Superior temporal gyrus (tissue), 1 donor: ENCODE data around the gene RAPGEF4.
"Not testable (repeated sequence)": the region's sequence is repeated elsewhere in the genome, so short reads cannot be mapped to it uniquely, and the experiment has no call there.

Experiments used
- DNase-seq: peaks from one replicate; pipeline ENCODE4 v3.0.0-alpha.2; 2016; ENCODE audit errors: extremely low spot score

RAPGEF4 gene

GRCh38 chr2:172774302-172774701 lies 38.7 kb downstream of the RAPGEF4 start:
- no peak for DNase-seq

GRCh38 chr2:172775319-172775718 lies 39.7 kb downstream of the RAPGEF4 start:
- DNase-seq = no peak

GRCh38 chr2:172777431-172777830 lies 41.8 kb downstream of the RAPGEF4 start:
- DNase-seq = no peak

GRCh38 chr2:172782506-172783164 lies 47.0 kb downstream of the RAPGEF4 start:
- DNase-seq = no peak

- DNase-seq = no peak
These were observed 47.7 kb downstream of the RAPGEF4 start for GRCh38 chr2:172783165-172783898.

- no peak for DNase-seq
These were observed 53.2 kb downstream of the RAPGEF4 start for GRCh38 chr2:172788871-172789270.

- no peak for DNase-seq
These were observed 54.8 kb downstream of the RAPGEF4 start for GRCh38 chr2:172790404-172790803.

- DNase-seq = no peak
These were observed 56.3 kb downstream of the RAPGEF4 start for GRCh38 chr2:172791953-172792352.

GRCh38 chr2:172792711-172793110 lies 57.1 kb downstream of the RAPGEF4 start:
- DNase-seq = no peak

GRCh38 chr2:172803308-172803707 lies 67.7 kb downstream of the RAPGEF4 start:
- not testable (repeated sequence) for DNase-seq

GRCh38 chr2:172804423-172804822 lies 68.8 kb downstream of the RAPGEF4 start:
- DNase-seq = no peak

GRCh38 chr2:172806493-172806892 lies 70.8 kb downstream of the RAPGEF4 start:
- peak; percentile 88 for DNase-seq

GRCh38 chr2:172806996-172807395 lies 71.4 kb downstream of the RAPGEF4 start:
- DNase-seq = peak; percentile 64

GRCh38 chr2:172808156-172808555 lies 72.5 kb downstream of the RAPGEF4 start:
- DNase-seq = no peak

- DNase-seq = no peak
These were observed 75.4 kb downstream of the RAPGEF4 start for GRCh38 chr2:172811027-172811426.

GRCh38 chr2:172812158-172812744 lies 76.6 kb downstream of the RAPGEF4 start:
- DNase-seq = no peak

- DNase-seq = no peak
These were observed 77.8 kb downstream of the RAPGEF4 start for GRCh38 chr2:172813314-172813888.

GRCh38 chr2:172817411-172817810 lies 81.8 kb downstream of the RAPGEF4 start:
- DNase-seq = no peak

GRCh38 chr2:172819943-172820342 lies 84.3 kb downstream of the RAPGEF4 start:
- no peak for DNase-seq

- DNase-seq = no peak
These were observed 86.0 kb downstream of the RAPGEF4 start for GRCh38 chr2:172821370-172822338.

GRCh38 chr2:172822585-172822984 lies 86.9 kb downstream of the RAPGEF4 start:
- no peak for DNase-seq
